GM18873 (cell line): ENCODE results near the gene GPR21.

Experiments
- ATAC-seq: cut with Tn5 transposase; IDR thresholded peaks from one replicate; pipeline ENCODE4 v1.9.1; 2021; ENCODE audit warnings: mild to moderate bottlenecking, moderate library complexity, moderate number of reproducible peaks; ENCODE audit not compliant: unreplicated experiment, low FRiP score

Gene GPR21

GRCh38 chr9:123033352-123033751, at the start of gene GPR21:
Gene GPR21, plus strand, starts transcription at chr9:123033667. Its CDS starts 900 bp downstream, at chr9:123034567.
- no peak for ATAC-seq

GRCh38 chr9:122986010-122986409, 47.5 kb upstream of the GPR21 start:
- ATAC-seq, result no peak

- ATAC-seq, result no peak
Observed at GRCh38 chr9:122988141-122988540, 45.3 kb upstream of the GPR21 start.

- no peak for ATAC-seq
Observed at GRCh38 chr9:122988920-122989621, 44.4 kb upstream of the GPR21 start.

- no peak for ATAC-seq
Observed at GRCh38 chr9:122991370-122991830, 42.1 kb upstream of the GPR21 start.

- ATAC-seq, result no peak
Observed at GRCh38 chr9:122996586-122996985, 36.9 kb upstream of the GPR21 start.

GRCh38 chr9:122998448-122998847, 35.0 kb upstream of the GPR21 start:
- ATAC-seq, result no peak

- ATAC-seq, result no peak
Observed at GRCh38 chr9:123000371-123001068, 32.9 kb upstream of the GPR21 start.

- no peak for ATAC-seq
Observed at GRCh38 chr9:123002754-123003153, 30.7 kb upstream of the GPR21 start.

- no peak for ATAC-seq
Observed at GRCh38 chr9:123003466-123003865, 30.0 kb upstream of the GPR21 start.

- ATAC-seq, result no peak
Observed at GRCh38 chr9:123005964-123006363, 27.5 kb upstream of the GPR21 start.

GRCh38 chr9:123007269-123007668, 26.2 kb upstream of the GPR21 start:
- ATAC-seq, result no peak

GRCh38 chr9:123008909-123009308, 24.6 kb upstream of the GPR21 start:
- ATAC-seq, result no peak

GRCh38 chr9:123011380-123011779, 22.1 kb upstream of the GPR21 start:
- ATAC-seq, result no peak

- no peak for ATAC-seq
Observed at GRCh38 chr9:123011878-123012528, 21.5 kb upstream of the GPR21 start.

GRCh38 chr9:123016631-123017030, 16.8 kb upstream of the GPR21 start:
- ATAC-seq, result no peak

GRCh38 chr9:123020796-123021195, 12.7 kb upstream of the GPR21 start:
- ATAC-seq, result no peak

GRCh38 chr9:123026425-123026824, 7.0 kb upstream of the GPR21 start:
- ATAC-seq, result no peak

GRCh38 chr9:123027517-123027916, 6.0 kb upstream of the GPR21 start:
- no peak for ATAC-seq

GRCh38 chr9:123028136-123028535, 5.3 kb upstream of the GPR21 start:
- no peak for ATAC-seq

- ATAC-seq, result no peak
Observed at GRCh38 chr9:123028973-123029372, 4.5 kb upstream of the GPR21 start.
